ENCODE results near the gene USP2.

USP2 gene

GRCh38 chr11:119417726-119418540 lies 36.4 kb upstream of the USP2 start:
- ATAC-seq = peak; percentile 69
- TF ChIP-seq PPARA (CRISPR knock-in tag; IDR thresholded peaks at IDR 0.05; ENCODE audit: borderline replicate concordance) = no peak
- TF ChIP-seq ARNTL (CRISPR knock-in tag; IDR thresholded peaks at IDR 0.05; ENCODE audit: borderline replicate concordance, low read depth) = no peak
- no peak for TF ChIP-seq ZFP3 (CRISPR knock-in tag; IDR thresholded peaks at IDR 0.05)
- no peak for TF ChIP-seq SNAI2 (CRISPR knock-in tag; IDR thresholded peaks at IDR 0.05)
- no peak for TF ChIP-seq CREB5 (CRISPR knock-in tag; IDR thresholded peaks at IDR 0.05; ENCODE audit: low read depth)
- no peak for TF ChIP-seq ESRRG (CRISPR knock-in tag; IDR thresholded peaks at IDR 0.05)
- TF ChIP-seq RARB (CRISPR knock-in tag; IDR thresholded peaks at IDR 0.05) = no peak
- no peak for TF ChIP-seq TOX (CRISPR knock-in tag; IDR thresholded peaks at IDR 0.05; ENCODE audit: borderline replicate concordance)
- TF ChIP-seq ISL1 (CRISPR knock-in tag; IDR thresholded peaks at IDR 0.05) = no peak
- TF ChIP-seq ZNF70 (CRISPR knock-in tag; IDR thresholded peaks at IDR 0.05) = no peak
- TF ChIP-seq PATZ1 (CRISPR knock-in tag; IDR thresholded peaks at IDR 0.05; ENCODE audit: borderline replicate concordance) = no peak
- TF ChIP-seq, protein P1, sequence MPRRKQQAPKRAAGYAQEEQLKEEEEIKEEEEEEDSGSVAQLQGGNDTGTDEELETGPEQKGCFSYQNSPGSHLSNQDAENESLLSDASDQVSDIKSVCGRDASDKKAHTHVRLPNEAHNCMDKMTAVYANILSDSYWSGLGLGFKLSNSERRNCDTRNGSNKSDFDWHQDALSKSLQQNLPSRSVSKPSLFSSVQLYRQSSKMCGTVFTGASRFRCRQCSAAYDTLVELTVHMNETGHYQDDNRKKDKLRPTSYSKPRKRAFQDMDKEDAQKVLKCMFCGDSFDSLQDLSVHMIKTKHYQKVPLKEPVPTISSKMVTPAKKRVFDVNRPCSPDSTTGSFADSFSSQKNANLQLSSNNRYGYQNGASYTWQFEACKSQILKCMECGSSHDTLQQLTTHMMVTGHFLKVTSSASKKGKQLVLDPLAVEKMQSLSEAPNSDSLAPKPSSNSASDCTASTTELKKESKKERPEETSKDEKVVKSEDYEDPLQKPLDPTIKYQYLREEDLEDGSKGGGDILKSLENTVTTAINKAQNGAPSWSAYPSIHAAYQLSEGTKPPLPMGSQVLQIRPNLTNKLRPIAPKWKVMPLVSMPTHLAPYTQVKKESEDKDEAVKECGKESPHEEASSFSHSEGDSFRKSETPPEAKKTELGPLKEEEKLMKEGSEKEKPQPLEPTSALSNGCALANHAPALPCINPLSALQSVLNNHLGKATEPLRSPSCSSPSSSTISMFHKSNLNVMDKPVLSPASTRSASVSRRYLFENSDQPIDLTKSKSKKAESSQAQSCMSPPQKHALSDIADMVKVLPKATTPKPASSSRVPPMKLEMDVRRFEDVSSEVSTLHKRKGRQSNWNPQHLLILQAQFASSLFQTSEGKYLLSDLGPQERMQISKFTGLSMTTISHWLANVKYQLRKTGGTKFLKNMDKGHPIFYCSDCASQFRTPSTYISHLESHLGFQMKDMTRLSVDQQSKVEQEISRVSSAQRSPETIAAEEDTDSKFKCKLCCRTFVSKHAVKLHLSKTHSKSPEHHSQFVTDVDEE (CRISPR knock-in tag; IDR thresholded peaks at IDR 0.05) = no peak
- TF ChIP-seq GLIS3 (CRISPR knock-in tag; IDR thresholded peaks at IDR 0.05) = no peak
- TF ChIP-seq ZFP30 (CRISPR knock-in tag; IDR thresholded peaks at IDR 0.05) = no peak

- TF ChIP-seq ZNF565 (CRISPR knock-in tag; conservative IDR thresholded peaks at IDR 0.05; ENCODE audit: low read depth) = no peak
- no peak for TF ChIP-seq ESRRG (CRISPR knock-in tag; IDR thresholded peaks at IDR 0.05)
- TF ChIP-seq CREB5 (CRISPR knock-in tag; IDR thresholded peaks at IDR 0.05; ENCODE audit: low read depth) = no peak
- TF ChIP-seq ZFP3 (CRISPR knock-in tag; IDR thresholded peaks at IDR 0.05) = no peak
- no peak for TF ChIP-seq TOX (CRISPR knock-in tag; IDR thresholded peaks at IDR 0.05; ENCODE audit: borderline replicate concordance)
- TF ChIP-seq SNAI2 (CRISPR knock-in tag; IDR thresholded peaks at IDR 0.05) = no peak
- no peak for TF ChIP-seq PPARA (CRISPR knock-in tag; IDR thresholded peaks at IDR 0.05; ENCODE audit: borderline replicate concordance)
- no peak for TF ChIP-seq PATZ1 (CRISPR knock-in tag; IDR thresholded peaks at IDR 0.05; ENCODE audit: borderline replicate concordance)
- TF ChIP-seq POU6F1 (CRISPR knock-in tag; IDR thresholded peaks at IDR 0.05; ENCODE audit: borderline replicate concordance, low read depth) = no peak
- no peak for TF ChIP-seq ZC3H10 (CRISPR knock-in tag; IDR thresholded peaks at IDR 0.05)
- TF ChIP-seq ARNTL (CRISPR knock-in tag; IDR thresholded peaks at IDR 0.05; ENCODE audit: borderline replicate concordance, low read depth) = no peak
- no peak for TF ChIP-seq BACH2 (CRISPR knock-in tag; IDR thresholded peaks at IDR 0.05; ENCODE audit: borderline replicate concordance)
- TF ChIP-seq ISL1 (CRISPR knock-in tag; IDR thresholded peaks at IDR 0.05) = no peak
- TF ChIP-seq RARB (CRISPR knock-in tag; IDR thresholded peaks at IDR 0.05) = no peak
- TF ChIP-seq CSDC2 (CRISPR knock-in tag; IDR thresholded peaks at IDR 0.05) = no peak
- no peak for TF ChIP-seq GLIS3 (CRISPR knock-in tag; IDR thresholded peaks at IDR 0.05)
- TF ChIP-seq CSRNP3 (CRISPR knock-in tag; IDR thresholded peaks at IDR 0.05) = no peak
- no peak for TF ChIP-seq OSR1 (CRISPR knock-in tag; IDR thresholded peaks at IDR 0.05)
- TF ChIP-seq ZNF8 (CRISPR knock-in tag; IDR thresholded peaks at IDR 0.05) = no peak
- peak; percentile 58 for ATAC-seq
Observed at GRCh38 chr11:119416606-119417580, 35.4 kb upstream of the USP2 start.

Measured in SK-N-SH treated with all-trans-retinoic acid at 6 μM for 48 hours (cell line).